ENCODE measurements around the gene PNMA8A.

Gene PNMA8A

GRCh38 chr19:46491975-46492682, 20.8 kb upstream of the PNMA8A start:
- no peak for DNase-seq

- no peak for DNase-seq
Measured at GRCh38 chr19:46490774-46491173, 19.4 kb upstream of the PNMA8A start.

- DNase-seq, result no peak
Measured at GRCh38 chr19:46489445-46490272, 18.3 kb upstream of the PNMA8A start.

- DNase-seq, result no peak
Measured at GRCh38 chr19:46488551-46488950, 17.2 kb upstream of the PNMA8A start.

GRCh38 chr19:46487802-46488445, 16.6 kb upstream of the PNMA8A start:
- peak; percentile 55 for DNase-seq

- DNase-seq, result no peak
Measured at GRCh38 chr19:46487178-46487801, 15.9 kb upstream of the PNMA8A start.

- DNase-seq, result no peak
Measured at GRCh38 chr19:46486358-46486757, 15.0 kb upstream of the PNMA8A start.

GRCh38 chr19:46484656-46485055, 13.3 kb upstream of the PNMA8A start:
- no peak for DNase-seq

- DNase-seq, result no peak
Measured at GRCh38 chr19:46482631-46483030, 11.3 kb upstream of the PNMA8A start.

GRCh38 chr19:46481947-46482346, 10.6 kb upstream of the PNMA8A start:
- no peak for DNase-seq

- no peak for DNase-seq
Measured at GRCh38 chr19:46481223-46481848, 10.0 kb upstream of the PNMA8A start.

- DNase-seq, result no peak
Measured at GRCh38 chr19:46480415-46480814, 9.1 kb upstream of the PNMA8A start.

- peak; percentile 60 for DNase-seq
Measured at GRCh38 chr19:46478356-46478986, 7.1 kb upstream of the PNMA8A start.

- DNase-seq, result no peak
Measured at GRCh38 chr19:46475986-46476385, 4.6 kb upstream of the PNMA8A start.

GRCh38 chr19:46474211-46474610, 2.8 kb upstream of the PNMA8A start:
- no peak for DNase-seq

GRCh38 chr19:46472592-46472991, 1.2 kb upstream of the PNMA8A start:
- no peak for DNase-seq

GRCh38 chr19:46471811-46472543, 614 bp upstream of the PNMA8A start:
- DNase-seq, result no peak

- no peak for DNase-seq
Measured at GRCh38 chr19:46470376-46470775, 987 bp downstream of the PNMA8A start.

- DNase-seq, result no peak
Measured at GRCh38 chr19:46469541-46470185, 1.7 kb downstream of the PNMA8A start.

GRCh38 chr19:46466536-46467196, 4.7 kb downstream of the PNMA8A start:
- peak; percentile 83 for DNase-seq

GRCh38 chr19:46463516-46463915, 7.8 kb downstream of the PNMA8A start:
- no peak for DNase-seq

Measured in RPMI8226 (cell line).